Neuronal stem cell (in vitro differentiated cells): Measurements from ENCODE around the gene C10orf71.

ENCODE experiments used
- DNase-seq: peaks from one replicate; pipeline ENCODE4 v3.0.0-alpha.2; 2013; ENCODE audit warnings: low spot score
- H2AFZ ChIP-seq: one replicate; pipeline ENCODE4 v1.6.1; 2013; ENCODE audit warnings: mild to moderate bottlenecking, low read length, inconsistent platforms
- H2AK5ac ChIP-seq: 2 replicates; pipeline ENCODE4 v1.6.1; 2013; ENCODE audit warnings: low read depth, mild to moderate bottlenecking, inconsistent platforms, low read length, moderate library complexity, mixed read lengths
- H2BK120ac ChIP-seq: 2 replicates; pipeline ENCODE4 v1.6.1; 2013; ENCODE audit warnings: low read depth, mild to moderate bottlenecking, inconsistent platforms, low read length, moderate library complexity, mixed read lengths
- H2BK12ac ChIP-seq: one replicate; pipeline ENCODE4 v1.6.1; 2013; ENCODE audit warnings: low read length, inconsistent platforms
- H2BK15ac ChIP-seq: 2 replicates; pipeline ENCODE4 v1.6.1; 2013; ENCODE audit warnings: mild to moderate bottlenecking, low read length, inconsistent platforms, mixed read lengths
- H2BK5ac ChIP-seq: one replicate; pipeline ENCODE4 v1.6.1; 2013; ENCODE audit warnings: inconsistent platforms, mild to moderate bottlenecking, low read length, moderate library complexity
- H3K14ac ChIP-seq: one replicate; pipeline ENCODE4 v1.6.1; 2013; ENCODE audit warnings: low read length, inconsistent platforms
- H3K18ac ChIP-seq: 2 replicates; pipeline ENCODE4 v1.6.1; 2013; ENCODE audit warnings: low read length, inconsistent platforms
- H3K23ac ChIP-seq: 2 replicates; pipeline ENCODE4 v1.6.1; 2013; ENCODE audit warnings: low read depth, mild to moderate bottlenecking, mixed read lengths, low read length, inconsistent platforms; ENCODE audit not compliant: poor library complexity
- H3K27ac ChIP-seq: replicated peaks from 3 replicates; pipeline ENCODE4 v1.5.1; 2013; ENCODE audit warnings: low read length, inconsistent platforms
- H3K27me3 ChIP-seq, 3 experiments: 2 replicates each; pipeline ENCODE4 v1.6.1; 2013; ENCODE audit warnings: low read length in 3 of 3, mild to moderate bottlenecking in 2 of 3, inconsistent platforms in 1 of 3, low read depth in 1 of 3, mixed read lengths in 1 of 3, moderate library complexity in 1 of 3; ENCODE audit not compliant: control insufficient read depth in 3 of 3, insufficient read depth in 3 of 3
- H3K36me3 ChIP-seq, 2 donors: replicated peaks in 1 of 2; 2 replicates each; pipeline ENCODE4 v1.6.1; 2013; ENCODE audit warnings: low read length in 2 of 2; ENCODE audit not compliant: control insufficient read depth in 2 of 2, insufficient read depth in 2 of 2
- H3K4ac ChIP-seq: 2 replicates; pipeline ENCODE4 v1.6.1; 2013; ENCODE audit warnings: inconsistent platforms, mild to moderate bottlenecking, low read length, moderate library complexity
- H3K4me1 ChIP-seq, 2 donors: 1 replicate in 1 of 2; 2 replicates in 1 of 2; pipeline ENCODE4 v1.6.1; 2013; ENCODE audit warnings: low read length in 2 of 2, low read depth in 1 of 2; ENCODE audit not compliant: control insufficient read depth in 2 of 2, insufficient read depth in 1 of 2
- H3K4me2 ChIP-seq: one replicate; pipeline ENCODE4 v1.6.1; 2013; ENCODE audit warnings: mild to moderate bottlenecking, low read length, inconsistent platforms; ENCODE audit not compliant: insufficient read depth, poor library complexity, severe bottlenecking
- H3K4me3 ChIP-seq, 2 donors: 2 replicates each; pipeline ENCODE4 v1.5.1; 2013; ENCODE audit warnings: low read length in 2 of 2, mild to moderate bottlenecking in 2 of 2, inconsistent platforms in 1 of 2, moderate library complexity in 1 of 2
- H3K79me1 ChIP-seq: one replicate; pipeline ENCODE4 v1.6.1; 2013; ENCODE audit warnings: low read depth, mild to moderate bottlenecking, inconsistent platforms, low read length, moderate library complexity
- H3K9ac ChIP-seq: one replicate; pipeline ENCODE4 v1.6.1; 2013; ENCODE audit warnings: mild to moderate bottlenecking, low read depth, low read length, inconsistent platforms; ENCODE audit not compliant: poor library complexity
- H3K9me3 ChIP-seq, 2 donors: replicated peaks in 1 of 2; 2 replicates each; pipeline versions ENCODE3 to v1.6.1; 2013; ENCODE audit warnings: low read length in 2 of 2, mild to moderate bottlenecking in 2 of 2, inconsistent platforms in 1 of 2, low read depth in 1 of 2, mixed read lengths in 1 of 2, moderate library complexity in 1 of 2; ENCODE audit not compliant: control insufficient read depth in 2 of 2, insufficient read depth in 1 of 2
- H4K8ac ChIP-seq: one replicate; pipeline ENCODE4 v1.6.1; 2013; ENCODE audit warnings: low read depth, mild to moderate bottlenecking, inconsistent platforms, low read length, moderate library complexity
- H4K91ac ChIP-seq: one replicate; pipeline ENCODE4 v1.6.1; 2013; ENCODE audit warnings: low read length, low read depth, mild to moderate bottlenecking, inconsistent platforms; ENCODE audit not compliant: poor library complexity
- WGBS, 2 donors: extraction: QIAGEN DNeasy Blood & Tissue Kit; methylation state at CpG; one replicate each; pipeline ENCODE4 v1.1.7; 2013; ENCODE audit warnings: missing lambda C conversion rate in 2 of 2, mixed read lengths in 1 of 2; ENCODE audit not compliant: insufficient read length in 2 of 2, insufficient replicate concordance in 1 of 2; ENCODE audit errors: extremely low coverage in 2 of 2; 5-methylcytosine and 5-hydroxymethylcytosine counted together

The C10orf71 gene

DNA sequence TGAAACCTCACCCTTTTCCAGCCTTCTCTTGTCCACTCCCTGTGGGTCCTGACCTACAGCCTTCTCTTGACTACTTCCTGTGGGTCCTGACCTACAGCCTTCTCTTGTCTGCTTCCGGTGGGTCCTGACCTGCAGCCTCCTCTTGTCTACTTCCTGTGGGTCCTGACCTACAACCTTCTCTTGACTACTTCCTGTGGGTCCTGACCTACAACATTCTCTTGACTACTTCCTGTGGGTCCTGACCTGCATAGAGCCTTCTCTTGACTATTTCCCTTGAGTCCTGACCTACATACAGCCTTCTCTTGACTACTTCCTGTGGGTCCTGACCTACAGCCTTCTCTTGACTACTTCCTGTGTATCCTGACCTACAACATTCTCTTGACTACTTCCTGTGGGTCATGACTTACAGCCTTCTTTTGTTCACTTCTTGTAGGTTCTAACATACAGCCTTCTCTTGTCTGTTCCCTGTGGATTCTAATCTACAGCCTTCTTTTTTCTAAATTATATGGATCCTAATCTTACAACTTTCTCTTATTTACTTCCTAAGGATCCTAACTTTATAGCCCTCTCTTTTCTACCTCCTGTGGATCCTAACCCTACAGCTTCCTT, 36.5 kb downstream of the C10orf71 start:
- no peak overlapping the region for H3K4me2 ChIP-seq
- peak overlapping the region; percentile 65 for H2AFZ ChIP-seq
- no peak overlapping the region for H4K91ac ChIP-seq
- H4K8ac ChIP-seq = no peak overlapping the region
- H2AK5ac ChIP-seq = no peak overlapping the region
- H2BK12ac ChIP-seq = no peak overlapping the region
- H3K36me3 ChIP-seq = no peaks in the 10 kb centered on the region
- DNase-seq = no peak
- no peak overlapping the region for H3K4ac ChIP-seq
- H3K23ac ChIP-seq = no peak overlapping the region
- H3K4me1 ChIP-seq = no peaks in the 10 kb centered on the region
- no peak overlapping the region for H2BK5ac ChIP-seq
- H2BK15ac ChIP-seq = no peak overlapping the region
- H3K79me1 ChIP-seq = no peaks in the 10 kb centered on the region
- H3K27ac ChIP-seq = no peak overlapping the region
- H3K14ac ChIP-seq = no peak overlapping the region
- WGBS, 2 donors = no CpG with 5 or more reads among the region's 1 CpG
- H2BK120ac ChIP-seq = no peak overlapping the region
- no peak overlapping the region for H3K18ac ChIP-seq
- no peak overlapping the region for H3K4me3 ChIP-seq
- no peaks in the 10 kb centered on the region for H3K9me3 ChIP-seq
- no peak overlapping the region for H3K9ac ChIP-seq
- no peaks in the 10 kb centered on the region for H3K27me3 ChIP-seq

DNA sequence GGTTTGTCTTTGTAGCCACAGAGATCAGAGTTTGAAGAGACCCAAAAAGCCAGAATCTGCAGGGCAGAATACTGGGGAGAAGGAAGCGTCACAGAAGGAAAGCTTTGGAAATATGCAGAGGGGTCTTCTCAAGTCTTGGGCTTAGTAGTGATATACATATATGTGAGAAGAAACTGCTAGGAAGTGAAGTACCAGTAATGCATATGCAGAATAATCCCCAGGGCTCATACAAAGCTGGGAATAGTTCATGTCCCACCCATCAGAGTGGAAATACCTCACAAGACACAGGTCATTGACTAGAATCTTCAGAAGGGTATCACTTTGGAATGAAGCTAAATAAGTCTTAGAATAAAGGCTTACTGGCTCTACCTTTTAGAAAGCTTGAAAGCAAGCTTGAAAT, 39.6 kb downstream of the C10orf71 start:
- no peak overlapping the region for H3K9ac ChIP-seq
- WGBS, 2 donors = no CpG with 5 or more reads among the region's 1 CpG

DNA sequence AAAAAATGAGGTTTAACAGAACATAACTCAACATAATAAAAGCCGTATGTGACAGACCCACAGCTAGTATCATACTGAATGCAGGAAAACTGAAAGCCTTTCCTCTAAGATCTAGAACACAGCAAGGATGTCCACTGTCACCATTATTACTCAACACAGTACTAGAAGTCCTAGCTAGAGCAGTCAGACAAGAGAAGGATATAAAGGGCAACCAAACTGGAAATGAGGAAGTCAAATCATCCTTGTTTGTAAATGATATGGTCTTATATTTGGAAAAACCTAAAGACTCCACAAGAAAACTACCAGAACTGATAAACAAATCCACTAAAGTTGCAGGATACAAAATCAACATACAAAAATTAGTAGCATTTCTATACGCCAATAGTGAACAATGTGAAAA, 45.9 kb downstream of the C10orf71 start:
- Histone ChIP-seq H3K18ac (no peak overlapping the region), H3K4me3 (no peak overlapping the region), H3K4me2 (no peak overlapping the region), H3K27me3 (no peaks in the 10 kb centered on the region), H3K9ac (no peak overlapping the region), H3K27ac (no peak overlapping the region), H3K4me1 (no peaks in the 10 kb centered on the region), H3K36me3 (no peaks in the 10 kb centered on the region), H2BK5ac (no peak overlapping the region), H2BK15ac (no peak overlapping the region), H3K79me1 (no peaks in the 10 kb centered on the region), H3K23ac (no peak overlapping the region), H4K8ac (no peak overlapping the region), H2AFZ (no peak overlapping the region), H3K4ac (no peak overlapping the region), H3K14ac (no peak overlapping the region), H3K9me3 (no peaks in the 10 kb centered on the region), H2AK5ac (no peak overlapping the region), H2BK12ac (no peak overlapping the region), H2BK120ac (no peak overlapping the region), H4K91ac (no peak overlapping the region)
- DNase-seq = no peak
- no CpG with 5 or more reads among the region's 2 CpGs for WGBS, 2 donors

More for the DNA sequence above, 39.6 kb downstream of the C10orf71 start:
- no peak overlapping the region for H2BK120ac ChIP-seq
- H4K8ac ChIP-seq = no peak overlapping the region
- H3K27ac ChIP-seq = no peak overlapping the region
- no peak overlapping the region for H3K14ac ChIP-seq
- no peak overlapping the region for H3K4me2 ChIP-seq
- H3K36me3 ChIP-seq = no peaks in the 10 kb centered on the region
- H4K91ac ChIP-seq = no peak overlapping the region
- no peaks in the 10 kb centered on the region for H3K4me1 ChIP-seq
- H3K18ac ChIP-seq = no peak overlapping the region
- no peak overlapping the region for H2BK12ac ChIP-seq
- no peaks in the 10 kb centered on the region for H3K9me3 ChIP-seq
- H3K79me1 ChIP-seq = no peaks in the 10 kb centered on the region
- no peak overlapping the region for H2BK5ac ChIP-seq
- H3K23ac ChIP-seq = no peak overlapping the region
- no peak overlapping the region for H2AK5ac ChIP-seq
- no peak overlapping the region for H2BK15ac ChIP-seq
- no peak overlapping the region for H3K4me3 ChIP-seq
- no peak for DNase-seq
- no peak overlapping the region for H3K4ac ChIP-seq
- no peaks in the 10 kb centered on the region for H3K27me3 ChIP-seq
- H2AFZ ChIP-seq = no peak overlapping the region

DNA sequence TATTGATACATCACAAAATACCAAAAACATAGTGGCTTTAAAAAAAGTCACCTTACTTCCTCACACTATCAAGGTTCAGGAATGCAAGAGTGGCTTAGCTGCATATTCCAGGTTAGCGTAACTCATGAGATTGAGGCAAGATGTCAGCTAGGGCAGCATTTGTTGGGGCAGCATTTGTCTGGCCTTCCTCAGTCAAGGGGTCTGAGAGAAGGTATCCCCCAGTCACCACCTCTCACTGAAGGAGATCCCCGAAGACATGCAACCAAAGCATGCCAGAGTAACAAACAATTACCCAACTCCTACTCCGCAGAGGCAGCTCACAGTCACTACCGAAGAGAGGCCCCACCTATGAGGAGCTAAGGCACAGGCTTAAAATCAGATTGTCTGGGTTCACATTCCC, 48.4 kb downstream of the C10orf71 start:
- Histone ChIP-seq H2BK120ac (no peak overlapping the region), H3K4me2 (no peak overlapping the region), H3K4me1 (no peaks in the 10 kb centered on the region), H3K4ac (no peak overlapping the region), H3K79me1 (no peaks in the 10 kb centered on the region), H3K9ac (no peak overlapping the region), H2BK15ac (no peak overlapping the region), H3K23ac (no peak overlapping the region), H3K27me3 (no peaks in the 10 kb centered on the region), H2BK12ac (no peak overlapping the region), H3K14ac (no peak overlapping the region), H3K27ac (no peak overlapping the region), H3K36me3 (no peaks in the 10 kb centered on the region), H4K8ac (no peak overlapping the region), H2AK5ac (no peak overlapping the region), H4K91ac (no peak overlapping the region), H3K9me3 (no peaks in the 10 kb centered on the region), H2BK5ac (no peak overlapping the region), H2AFZ (no peak overlapping the region), H3K4me3 (no peak overlapping the region), H3K18ac (no peak overlapping the region)
- no peak for DNase-seq
- WGBS, 2 donors = no CpG with 5 or more reads among the region's 4 CpGs
